Stimulated activated CD4-positive, alpha-beta T cell treated with anti-CD3 and anti-CD28 coated beads, Interleukin-1b, Interleukin-23, amount 100 ng/mL, for 1 hour (primary cell): ENCODE results near the gene ITK.
"Not testable (repeated sequence)": the region's sequence is repeated elsewhere in the genome, so short reads cannot be mapped to it uniquely, and the experiment has no call there.

ENCODE experiments used
- DNase-seq, 2 donors: peaks; one replicate each; pipeline ENCODE4 v3.0.0-alpha.2; 2020; ENCODE audit warnings: low read depth in 2 of 2

The ITK gene

DNA sequence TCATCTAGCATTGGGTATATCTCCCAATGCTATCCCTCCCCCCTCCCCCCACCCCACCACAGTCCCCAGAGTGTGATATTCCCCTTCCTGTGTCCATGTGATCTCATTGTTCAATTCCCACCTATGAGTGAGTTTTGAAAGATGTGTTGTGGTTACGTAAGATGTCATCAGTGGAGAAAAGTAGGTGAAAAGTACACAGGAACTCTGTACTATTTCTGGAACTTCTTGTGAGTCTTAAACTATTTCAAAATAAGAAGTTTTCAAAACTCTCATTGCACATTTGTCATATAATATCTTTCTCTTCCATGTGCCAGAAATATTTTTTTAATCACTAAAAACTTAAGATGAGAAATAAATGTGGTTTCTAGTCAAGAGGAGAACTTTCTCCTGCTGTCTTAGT lies 30.0 kb downstream of the ITK start:
- not testable (repeated sequence) for DNase-seq

DNA sequence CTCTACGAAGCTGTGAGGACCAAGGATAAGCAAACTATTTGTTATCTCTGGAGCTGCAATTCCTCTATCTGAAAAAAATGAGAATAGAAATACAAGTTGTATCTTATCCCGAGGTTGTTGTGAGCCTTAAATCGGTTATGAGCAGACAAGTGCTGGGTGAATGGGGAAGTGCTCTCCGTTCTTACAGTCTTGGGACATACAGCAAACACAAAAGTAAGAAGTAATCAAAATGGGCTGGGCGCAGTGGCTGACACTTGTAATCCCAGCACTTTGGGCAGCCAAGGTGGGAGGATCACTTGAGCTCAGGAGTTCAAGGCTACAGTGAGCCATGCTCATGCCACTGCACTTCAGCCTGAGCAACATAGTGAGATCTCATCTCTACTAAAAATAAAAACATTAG lies 31.7 kb downstream of the ITK start:
- no peak for DNase-seq

- DNase-seq, result no peak
These were observed 33.0 kb downstream of the ITK start for GRCh38 chr5:157213527-157214243.

GRCh38 chr5:157214415-157214814 lies 33.8 kb downstream of the ITK start:
- no peak for DNase-seq

GRCh38 chr5:157214861-157215513 lies 34.3 kb downstream of the ITK start:
- DNase-seq, result no peak

DNA sequence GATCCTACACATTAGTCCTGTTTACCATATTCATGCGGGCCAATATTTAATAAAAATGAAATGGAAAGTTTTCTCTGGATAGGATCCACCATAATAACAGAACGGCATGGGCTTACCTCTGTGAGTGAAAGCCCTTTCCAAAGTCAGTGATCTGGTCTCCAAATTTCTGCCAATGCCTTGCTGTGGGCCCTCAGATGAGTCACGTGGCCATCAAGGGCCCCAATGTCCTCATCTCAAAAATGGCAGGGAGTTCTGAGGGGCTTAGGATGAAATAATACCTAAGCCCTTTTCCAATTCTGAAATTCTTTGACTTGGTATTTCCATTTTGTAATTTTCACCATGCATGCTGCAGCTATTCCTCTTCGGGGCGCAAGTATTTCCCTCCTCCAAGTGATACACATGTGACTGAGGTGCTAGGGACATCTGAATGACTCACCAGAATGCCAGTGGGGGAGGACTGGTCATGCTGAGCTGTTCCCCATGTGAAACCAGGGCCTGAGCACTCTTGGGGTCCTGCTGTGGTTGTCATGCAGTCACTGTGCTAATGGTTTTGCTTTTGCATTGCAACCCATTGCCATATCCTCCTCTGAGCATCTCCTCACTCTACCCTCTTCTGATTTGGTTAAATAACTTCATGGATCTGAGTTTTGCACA lies 35.0 kb downstream of the ITK start:
- no peak for DNase-seq

GRCh38 chr5:157216391-157217142 lies 35.9 kb downstream of the ITK start:
- DNase-seq, result no peak

GRCh38 chr5:157217289-157218024 lies 36.8 kb downstream of the ITK start:
- DNase-seq, result no peak

DNA sequence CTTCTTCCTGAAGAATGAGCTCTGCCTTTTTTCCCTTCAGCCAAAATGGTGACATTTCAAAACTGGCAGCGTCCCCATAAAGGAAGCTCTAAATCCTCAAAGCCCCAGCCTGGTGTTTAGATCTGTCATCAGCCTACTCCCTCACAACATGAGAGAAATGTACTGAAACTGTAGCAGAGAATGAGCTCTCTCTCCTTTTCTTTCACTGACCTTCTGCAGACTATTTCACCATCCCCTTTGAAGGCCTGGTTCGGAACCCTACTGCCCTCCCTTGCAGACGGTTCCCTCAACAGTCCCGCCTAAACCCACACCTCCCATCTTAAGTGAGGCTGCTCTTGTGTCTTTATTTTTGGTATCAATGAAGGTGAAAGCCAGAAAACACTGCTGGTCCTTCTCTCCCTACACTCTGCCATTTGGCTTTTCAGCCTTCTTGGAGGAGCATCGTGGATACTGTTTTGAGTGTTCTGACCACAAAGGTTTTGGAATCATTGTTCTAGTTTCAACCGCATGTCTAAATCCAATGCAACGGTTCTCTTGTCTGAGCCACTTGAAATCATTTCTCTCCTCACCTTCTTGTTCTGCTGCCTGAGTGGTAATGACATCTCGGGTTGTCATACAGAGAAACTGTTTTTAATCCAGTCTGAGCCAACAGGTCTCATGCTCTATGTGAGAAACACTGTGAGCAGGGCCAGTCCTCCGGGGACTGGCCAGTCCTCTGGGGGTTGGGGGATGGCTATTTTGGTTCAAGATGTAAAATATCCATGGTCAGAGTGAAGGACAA lies 39.0 kb downstream of the ITK start:
- no peak for DNase-seq

DNA sequence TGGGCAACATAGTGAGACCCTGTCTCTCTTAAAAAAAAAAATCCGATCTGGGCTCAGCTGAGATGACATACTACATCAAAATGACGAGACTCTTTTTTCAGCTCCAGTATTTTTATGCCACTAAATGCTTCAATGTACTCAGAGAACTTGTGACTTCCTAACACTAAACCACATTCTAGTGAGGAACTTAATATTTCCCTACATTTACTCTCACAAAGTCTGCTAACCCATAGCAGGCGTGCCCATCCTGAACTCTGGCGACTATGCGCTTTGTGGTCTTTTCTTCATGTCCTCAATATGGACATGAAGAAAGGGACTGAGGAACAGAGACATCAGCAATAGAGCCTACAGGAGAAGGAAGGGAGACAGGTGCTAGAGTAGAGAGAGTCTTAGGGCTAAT lies 41.3 kb downstream of the ITK start:
- no peak for DNase-seq

DNA sequence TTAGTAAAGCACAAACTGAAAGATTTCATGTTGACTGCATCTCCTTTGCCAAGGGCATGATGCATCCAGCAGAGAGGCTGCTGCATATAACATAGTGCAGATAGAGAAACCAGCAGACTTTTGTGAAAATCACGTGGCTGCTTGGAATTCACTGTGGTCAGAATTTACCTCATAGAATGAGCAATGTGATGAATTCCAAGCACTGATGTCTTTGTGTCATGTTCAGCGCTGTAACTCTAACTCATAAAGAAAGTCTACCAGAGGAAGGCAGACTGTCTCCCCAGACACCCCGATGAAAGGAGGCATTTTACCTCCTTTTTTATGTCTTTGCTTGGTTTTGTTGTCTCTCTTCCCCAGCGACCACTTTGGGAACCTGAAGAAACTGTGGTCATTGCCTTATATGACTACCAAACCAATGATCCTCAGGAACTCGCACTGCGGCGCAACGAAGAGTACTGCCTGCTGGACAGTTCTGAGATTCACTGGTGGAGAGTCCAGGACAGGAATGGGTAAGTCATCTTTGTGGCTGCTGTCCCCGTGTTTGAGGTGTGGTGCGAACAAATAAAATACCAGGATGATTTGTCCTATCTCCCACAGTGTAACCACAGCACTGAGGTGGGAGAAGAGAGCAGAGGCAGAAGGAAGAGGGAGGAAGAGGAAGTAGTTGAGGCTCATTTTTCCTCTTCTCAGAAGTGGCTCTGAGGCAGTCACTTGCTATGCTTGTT lies 42.0 kb downstream of the ITK start:
- no peak for DNase-seq

DNA sequence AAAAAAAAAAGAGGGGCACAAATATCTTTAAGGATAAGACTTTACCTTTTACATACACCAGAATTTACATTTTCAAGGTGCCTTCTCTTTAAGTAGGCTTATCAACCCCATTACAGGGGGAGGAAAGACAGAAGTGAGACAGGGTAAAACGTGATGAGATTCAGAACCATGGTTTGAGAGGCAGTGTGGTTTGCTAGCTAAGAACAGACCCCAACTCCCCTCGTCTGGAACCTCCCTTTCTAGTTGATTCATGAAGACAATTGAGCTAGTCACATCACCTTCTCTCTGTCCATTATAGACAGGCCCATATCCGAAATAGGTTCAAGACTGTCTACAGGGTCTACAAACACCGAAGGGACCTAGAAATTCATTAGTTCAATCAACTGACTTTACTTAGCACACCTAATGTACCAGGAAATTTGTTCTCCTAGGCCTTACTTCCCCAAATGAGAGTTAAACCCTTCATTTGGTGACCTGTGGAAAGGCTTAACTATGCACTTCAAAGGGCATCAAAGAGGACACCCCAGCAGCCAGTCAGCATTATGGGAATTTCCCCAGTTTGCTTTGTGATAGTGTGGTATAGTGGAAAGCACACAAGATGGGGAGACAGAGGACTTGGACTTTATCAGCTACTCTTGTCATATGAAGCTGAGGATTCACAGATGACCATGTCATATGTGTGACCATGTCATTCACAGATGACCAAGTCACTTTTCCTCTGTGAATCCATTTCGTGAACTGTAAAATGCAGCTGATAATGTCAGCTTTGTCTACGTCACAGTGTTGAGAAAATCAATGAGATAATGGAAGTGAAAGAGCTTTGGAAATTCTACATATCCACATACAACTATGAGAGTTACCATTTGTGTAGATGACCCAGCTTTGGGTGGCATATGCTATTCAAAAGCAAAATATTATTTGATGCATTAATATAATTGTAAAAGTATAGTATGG lies 45.1 kb downstream of the ITK start:
- DNase-seq, result no peak

- no peak for DNase-seq
These were observed 50.0 kb downstream of the ITK start for GRCh38 chr5:157230610-157231009.

- no peak for DNase-seq
These were observed 52.1 kb downstream of the ITK start for GRCh38 chr5:157232706-157233105.

GRCh38 chr5:157233515-157233914 lies 52.9 kb downstream of the ITK start:
- DNase-seq, result no peak

GRCh38 chr5:157236423-157236822 lies 55.8 kb downstream of the ITK start:
- DNase-seq, result no peak

DNA sequence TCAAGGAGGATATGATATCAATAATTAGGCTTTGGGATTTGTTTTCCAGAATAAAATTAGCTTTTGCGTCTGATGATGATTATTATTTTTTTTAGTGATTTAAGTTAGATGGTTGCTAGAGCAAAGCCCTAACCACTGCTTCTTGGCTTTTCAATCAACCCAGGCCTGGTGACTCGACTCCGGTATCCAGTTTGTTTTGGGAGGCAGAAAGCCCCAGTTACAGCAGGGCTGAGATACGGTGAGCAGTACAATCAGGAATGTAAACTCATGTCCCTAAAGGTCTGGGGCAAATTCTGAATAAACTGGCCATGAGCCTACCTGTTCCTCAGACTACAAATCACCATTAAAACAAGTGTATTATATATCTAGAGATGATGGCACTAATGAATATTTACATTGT lies 60.8 kb downstream of the ITK start:
- DNase-seq, result no peak

GRCh38 chr5:157244704-157245103 lies 64.1 kb downstream of the ITK start:
- DNase-seq, result not testable (repeated sequence)

GRCh38 chr5:157245476-157245875 lies 64.8 kb downstream of the ITK start:
- DNase-seq, result no peak
